Stimulated activated CD4-positive, alpha-beta T cell treated with anti-CD3 and anti-CD28 coated beads, Interleukin-15, amount 100 ng/mL, for 24 hours (primary cell): Measurements from ENCODE around the gene NAPEPLD.
"Not testable (repeated sequence)": the region's sequence is repeated elsewhere in the genome, so short reads cannot be mapped to it uniquely, and the experiment has no call there.

ENCODE experiments used
- DNase-seq: peaks from one replicate; pipeline ENCODE4 v3.0.0-alpha.2; 2020

Gene NAPEPLD

GRCh38 chr7:103059471-103059870 lies 89.4 kb downstream of the NAPEPLD start:
- no peak for DNase-seq

DNA sequence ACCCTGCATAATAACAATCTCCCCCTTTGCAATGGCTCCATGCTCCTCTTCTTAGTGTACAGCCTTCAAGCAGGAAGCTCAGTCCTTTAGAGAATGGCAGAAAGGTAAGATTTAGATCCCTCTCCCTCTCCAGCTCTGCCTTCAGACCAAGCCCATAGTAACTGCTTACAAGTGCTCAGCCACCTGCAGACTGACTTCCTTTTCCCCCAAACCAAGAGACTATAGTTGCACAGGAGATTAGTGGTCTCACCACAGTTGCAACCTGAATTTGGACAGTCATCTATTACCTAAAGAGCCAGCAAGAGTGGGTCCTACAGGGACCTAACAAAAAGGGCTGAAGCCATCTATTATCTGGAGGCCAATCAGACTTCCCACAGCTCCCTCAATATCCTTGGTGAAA lies 90.8 kb downstream of the NAPEPLD start:
- DNase-seq = no peak

DNA sequence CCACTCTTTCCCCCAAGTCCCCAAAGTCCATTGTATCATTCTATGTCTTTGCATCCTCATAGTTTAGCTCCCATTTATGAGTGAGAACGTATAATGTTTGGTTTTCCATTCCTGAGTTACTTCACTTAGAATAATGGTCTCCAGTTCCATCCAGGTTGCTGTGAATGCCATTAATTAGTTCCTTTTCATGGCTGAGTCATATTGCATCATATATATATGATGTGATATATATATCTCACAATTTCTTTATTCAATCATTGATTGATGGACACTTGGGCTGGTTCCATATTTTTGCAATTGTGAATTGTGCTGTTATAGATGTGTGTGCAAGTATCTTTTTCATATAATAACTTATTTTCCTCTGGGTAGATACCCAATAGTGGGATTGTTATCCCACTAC lies 92.9 kb downstream of the NAPEPLD start:
- DNase-seq = not testable (repeated sequence)

DNA sequence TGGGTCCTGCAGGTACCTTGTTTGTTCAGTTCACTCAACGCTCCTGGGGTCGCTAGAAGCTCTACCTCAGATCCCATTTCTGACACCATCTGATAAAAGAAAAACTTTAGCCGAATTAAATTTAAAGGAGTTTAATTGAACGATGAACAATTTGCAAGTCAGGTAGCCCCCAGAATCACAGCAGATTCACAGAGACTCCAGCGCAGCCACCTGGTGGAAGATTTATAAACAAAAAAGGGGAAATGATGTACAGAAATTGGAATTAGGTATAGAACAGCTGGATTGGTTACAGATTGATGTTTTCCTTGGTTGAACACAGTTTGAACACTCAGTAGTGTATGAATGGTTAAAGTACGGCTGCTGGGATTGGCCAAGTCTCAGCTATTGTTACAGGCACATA lies 97.4 kb downstream of the NAPEPLD start:
- DNase-seq = no peak
